Stimulated activated CD4-positive, alpha-beta T cell treated with anti-CD3 and anti-CD28 coated beads, TNF-alpha, amount 100 ng/mL, for 48 hours (primary cell): ENCODE measurements around the gene YWHAG.
A peak's percentile ranks its signal among the peaks of the same experiment; 100 is the strongest.
"Not testable (repeated sequence)": the region's sequence is repeated elsewhere in the genome, so short reads cannot be mapped to it uniquely, and the experiment has no call there.

Source experiments
- DNase-seq, 3 donors: peaks; one replicate each; pipeline ENCODE4 v3.0.0-alpha.2; 2020; ENCODE audit warnings: low read depth in 3 of 3

Gene YWHAG

DNA sequence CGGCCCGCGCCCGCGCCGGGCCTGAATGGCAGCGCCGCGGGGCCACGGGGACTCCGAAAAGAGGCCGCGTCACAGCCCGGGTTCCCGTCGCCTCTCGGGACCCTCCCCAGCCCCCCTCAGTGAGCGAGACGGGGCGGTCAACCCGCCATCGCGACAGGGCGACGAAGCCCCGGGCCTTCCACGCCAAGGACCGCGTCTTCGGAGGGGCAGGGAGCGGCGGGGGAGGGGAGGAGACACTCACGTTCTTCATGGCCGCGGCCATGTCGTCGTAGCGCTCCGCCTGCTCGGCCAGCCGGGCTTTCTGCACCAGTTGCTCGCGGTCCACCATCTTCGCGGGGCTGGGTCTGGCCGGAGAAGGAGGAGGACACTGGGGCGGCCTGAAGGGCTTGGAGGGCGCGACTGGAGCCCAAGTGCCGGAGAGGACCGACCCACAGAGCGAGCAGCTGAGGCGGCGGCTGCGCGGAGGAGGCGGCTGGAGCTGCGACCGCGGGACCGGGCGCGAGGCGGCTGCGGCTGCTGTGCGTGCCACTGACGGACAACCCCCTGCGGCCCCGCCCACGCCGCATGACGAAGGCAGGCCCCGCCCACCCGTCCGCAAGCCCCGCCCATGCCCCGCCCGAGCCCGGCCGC is at the start of gene YWHAG:
Gene YWHAG (minus strand): TSS at position 511 of the 630 bp plus-strand sequence. CDS start 183 bp downstream, at position 328.
- DNase-seq: peak; percentile 80 to 82 (median 81)

DNA sequence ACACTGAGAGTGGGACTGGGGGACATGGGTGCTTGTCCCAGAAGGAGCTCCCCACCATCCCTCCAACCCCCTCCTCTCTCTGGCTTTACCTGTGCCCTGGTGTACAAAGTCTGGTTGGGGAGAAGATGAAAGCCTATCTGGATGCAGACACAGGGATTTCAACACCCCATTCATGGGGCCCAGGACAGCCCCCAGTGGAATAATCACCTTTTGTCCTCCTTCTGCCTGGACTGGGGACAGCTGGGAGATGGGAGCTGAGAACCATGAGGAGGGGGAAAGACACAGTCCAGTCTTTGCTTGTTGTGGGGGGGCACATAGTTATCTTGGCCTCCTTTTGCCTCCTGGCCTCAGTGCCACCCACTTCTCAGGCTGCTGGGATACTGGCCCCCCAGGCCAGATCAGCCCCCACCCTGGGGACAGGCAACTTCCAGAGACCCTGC is 49.4 kb upstream of the YWHAG start:
- no peak for DNase-seq

DNA sequence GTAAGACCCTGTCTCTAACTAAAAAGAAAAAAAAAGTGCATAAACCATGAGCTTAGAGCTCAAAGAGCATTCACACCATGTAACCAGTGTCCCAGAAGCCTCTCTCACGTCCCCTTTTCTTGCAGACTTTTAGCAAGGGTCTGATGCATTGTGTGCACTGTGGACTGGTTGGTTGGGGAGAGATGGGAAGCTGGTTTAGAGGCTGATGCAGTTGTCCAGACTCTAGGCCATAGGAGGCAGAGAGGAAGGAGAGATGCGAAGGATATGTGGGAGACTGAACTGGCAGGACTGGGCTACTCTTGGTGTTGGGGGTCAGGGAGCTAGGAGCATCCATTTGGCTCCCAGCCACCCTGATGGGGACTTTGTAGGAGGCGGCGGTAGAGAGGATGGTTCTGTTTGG is 48.9 kb upstream of the YWHAG start:
- no peak for DNase-seq

DNA sequence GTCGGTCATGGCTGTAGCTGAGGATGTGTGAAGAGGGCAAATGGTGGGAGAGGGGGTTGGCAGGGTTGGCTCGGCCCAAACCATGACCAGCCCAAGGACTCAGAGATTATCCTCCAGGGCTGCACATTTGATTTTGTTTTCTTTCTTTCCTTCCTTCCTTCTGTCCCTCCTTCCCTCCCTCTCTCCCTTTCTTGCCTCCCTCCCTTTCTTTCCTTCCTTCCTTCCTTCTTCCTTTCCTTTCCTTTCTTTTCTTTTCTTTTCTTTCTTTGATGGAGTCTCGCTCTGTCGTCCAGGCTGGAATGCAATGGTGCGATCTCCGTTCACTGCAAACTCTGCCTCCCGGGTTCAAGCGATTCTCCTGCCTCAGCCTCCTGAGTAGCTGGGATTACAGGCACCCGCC is 46.9 kb upstream of the YWHAG start:
- no peak for DNase-seq

GRCh38 chr7:76403780-76404494 is 45.1 kb upstream of the YWHAG start:
- DNase-seq: no peak

DNA sequence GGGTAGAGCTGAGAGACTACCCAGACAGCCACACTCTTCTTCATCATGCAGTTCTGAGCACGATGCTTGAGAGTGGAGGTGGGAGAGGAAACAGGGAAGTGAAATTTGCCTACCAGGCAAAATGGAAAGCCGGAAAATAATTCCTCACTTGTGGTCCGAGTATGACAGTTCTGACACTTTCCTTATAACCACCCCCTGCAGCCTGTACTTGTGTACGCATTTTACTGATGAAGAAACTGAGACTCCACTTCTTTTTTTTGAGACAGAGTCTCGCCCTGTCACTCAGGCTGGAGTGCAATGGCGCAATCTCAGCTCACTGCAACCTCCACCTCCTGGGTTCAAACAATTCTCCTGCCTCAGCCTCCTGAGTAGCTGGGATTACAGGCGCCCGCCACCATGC is 44.3 kb upstream of the YWHAG start:
- DNase-seq: not testable (repeated sequence)

DNA sequence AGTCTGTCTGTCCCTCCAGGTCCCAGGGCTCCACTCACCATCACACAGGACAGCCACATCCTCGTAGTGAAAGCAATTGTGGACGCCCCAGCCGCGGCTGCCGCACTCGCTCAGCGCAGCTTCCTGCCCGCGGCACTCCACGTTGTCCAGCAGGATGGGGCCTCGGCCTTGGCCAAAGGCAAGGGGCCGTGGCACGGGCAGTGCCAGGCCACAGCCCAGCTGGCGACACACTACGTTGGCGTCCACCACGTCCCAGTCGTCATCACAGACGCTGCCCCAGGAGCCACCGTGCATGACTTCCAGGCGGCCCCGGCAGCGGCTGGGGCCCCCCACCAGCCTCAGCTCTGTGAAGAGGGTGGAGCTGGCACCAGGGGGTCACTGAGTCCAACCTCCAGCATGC is 41.5 kb upstream of the YWHAG start:
- no peak for DNase-seq

GRCh38 chr7:76397409-76398183 is 38.8 kb upstream of the YWHAG start:
- peak; percentile 71 to 90 (median 75) for DNase-seq

- DNase-seq: no peak
Observed at GRCh38 chr7:76396864-76397263, 38.1 kb upstream of the YWHAG start.

DNA sequence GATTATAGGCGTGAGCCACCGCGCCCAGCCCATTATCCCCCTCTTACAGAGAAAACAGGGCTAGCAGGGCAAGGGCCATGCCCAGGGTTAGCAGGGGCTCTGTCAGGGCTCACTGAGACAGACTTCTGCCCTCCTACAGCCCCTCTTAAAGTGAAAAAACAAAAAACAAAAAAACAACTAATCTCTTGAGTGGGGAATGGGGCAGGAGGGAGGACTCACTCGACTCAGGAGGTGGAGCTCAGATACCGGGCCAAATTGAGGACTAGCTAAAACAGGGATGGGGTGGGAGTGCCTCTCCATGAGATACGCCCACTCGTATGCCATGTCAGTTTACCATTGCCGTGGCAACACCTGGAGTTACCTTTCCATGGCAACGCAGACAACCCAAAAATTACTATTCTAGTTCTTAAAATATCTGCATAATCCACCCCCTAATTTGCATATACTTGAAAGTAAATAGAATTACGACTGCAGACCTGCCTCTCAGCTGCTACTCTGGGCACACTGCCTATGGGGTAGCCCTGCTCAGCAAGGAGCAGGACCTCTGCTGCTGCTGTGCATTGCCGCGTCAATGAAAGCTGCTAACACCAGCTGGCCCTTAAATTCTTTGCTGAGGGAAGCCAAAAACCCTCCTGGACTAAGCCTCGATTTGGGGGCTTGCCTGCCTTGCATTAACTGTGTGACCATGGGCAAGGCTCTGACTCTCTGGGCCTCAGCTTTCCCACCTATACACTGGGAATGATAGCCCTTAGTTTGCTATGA is 37.4 kb upstream of the YWHAG start:
- DNase-seq: no peak

DNA sequence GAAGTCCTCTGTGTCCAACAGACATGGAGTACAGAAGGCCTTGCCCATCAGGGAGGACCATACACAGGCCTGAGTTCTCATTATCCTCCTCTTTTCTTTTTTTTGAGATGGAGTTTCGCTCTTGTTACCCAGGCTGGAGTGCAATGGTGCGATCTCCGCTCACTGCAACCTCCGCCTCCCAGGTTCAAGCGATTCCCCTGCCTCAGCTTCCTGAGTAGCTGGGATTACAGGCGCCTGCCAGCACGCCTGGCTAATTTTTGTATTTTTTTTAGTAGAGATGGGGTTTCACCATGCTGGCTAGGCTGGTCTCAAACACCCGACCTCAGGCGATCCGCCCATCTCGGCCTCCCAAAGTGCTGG is 36.8 kb upstream of the YWHAG start:
- DNase-seq: not testable (repeated sequence)

- no peak for DNase-seq
Observed at GRCh38 chr7:76394957-76395356, 36.2 kb upstream of the YWHAG start.

DNA sequence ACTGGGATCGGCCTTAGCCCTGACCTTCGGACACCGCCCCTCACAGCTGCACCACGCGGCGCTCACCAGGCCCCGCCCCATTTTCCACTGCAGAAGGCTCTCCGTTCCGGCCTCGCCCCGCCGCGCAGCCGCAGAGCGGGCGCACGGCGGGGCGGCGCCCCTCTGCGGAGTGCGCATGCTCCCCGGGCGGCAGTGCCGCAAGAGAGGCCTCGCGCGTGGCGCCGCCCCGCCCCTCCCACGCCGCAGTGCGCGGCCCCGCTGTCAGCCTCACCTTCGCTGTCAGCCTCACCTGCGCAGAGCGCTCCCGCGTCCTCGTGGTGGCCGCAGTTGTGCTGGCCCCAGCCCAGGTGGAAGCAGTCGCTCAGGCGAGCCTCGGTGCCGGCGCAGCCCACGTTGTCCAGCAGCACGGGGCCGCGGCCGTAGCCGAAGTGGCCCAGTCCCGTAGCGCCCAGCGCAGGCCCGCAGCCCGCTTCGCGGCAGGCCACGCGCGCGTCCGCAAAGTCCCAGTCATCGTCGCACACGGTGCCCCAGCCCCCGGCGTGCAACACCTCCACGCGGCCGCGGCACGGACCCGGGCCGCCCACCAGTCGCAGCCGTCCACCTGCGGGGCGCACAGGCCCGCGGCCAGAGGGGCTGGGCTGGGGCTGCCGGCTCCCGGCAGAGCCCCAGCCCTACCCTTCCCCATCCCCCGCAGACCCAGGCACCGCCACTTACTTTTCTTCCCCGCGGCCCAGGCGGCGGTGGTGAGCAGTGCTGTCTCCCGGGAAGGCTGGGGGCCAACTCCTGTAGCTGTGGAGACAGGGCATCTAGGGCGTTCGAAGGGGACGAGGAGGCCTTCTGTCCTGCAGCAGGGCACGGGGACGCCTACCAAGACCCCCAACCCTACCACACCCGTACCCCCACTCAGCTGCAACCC is 34.6 kb upstream of the YWHAG start:
- DNase-seq: peak; percentile 79 to 95 (median 79)

DNA sequence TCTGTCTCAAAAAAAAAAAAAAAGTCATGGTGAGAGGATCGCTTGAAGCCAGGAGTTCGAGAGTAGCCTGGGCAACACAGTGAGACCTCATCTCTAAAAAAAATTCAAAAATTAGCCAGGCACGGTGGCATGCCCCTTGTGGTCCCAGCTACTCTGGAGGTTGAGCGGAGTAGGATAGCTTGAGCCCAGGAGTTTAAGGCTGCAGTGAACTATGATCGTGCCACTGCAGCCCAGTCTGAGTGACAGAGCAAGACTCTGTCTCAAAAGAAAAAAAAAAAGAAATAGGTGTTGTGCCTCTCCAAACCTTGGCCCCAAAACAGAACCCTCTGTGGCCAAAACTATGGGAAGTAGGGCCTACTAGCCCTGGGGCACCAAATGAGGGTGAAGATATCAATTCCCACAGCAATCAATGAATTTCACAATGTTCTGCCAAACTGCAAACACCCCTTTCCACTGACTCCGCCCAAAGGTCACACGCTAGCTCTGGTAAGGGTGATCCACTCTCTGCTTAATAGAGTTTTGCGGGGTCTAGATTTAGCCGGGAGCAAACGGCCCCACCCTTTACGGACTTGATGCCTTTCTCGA is 33.8 kb upstream of the YWHAG start:
- DNase-seq: no peak

GRCh38 chr7:76390092-76390491 is 31.3 kb upstream of the YWHAG start:
- no peak for DNase-seq

DNA sequence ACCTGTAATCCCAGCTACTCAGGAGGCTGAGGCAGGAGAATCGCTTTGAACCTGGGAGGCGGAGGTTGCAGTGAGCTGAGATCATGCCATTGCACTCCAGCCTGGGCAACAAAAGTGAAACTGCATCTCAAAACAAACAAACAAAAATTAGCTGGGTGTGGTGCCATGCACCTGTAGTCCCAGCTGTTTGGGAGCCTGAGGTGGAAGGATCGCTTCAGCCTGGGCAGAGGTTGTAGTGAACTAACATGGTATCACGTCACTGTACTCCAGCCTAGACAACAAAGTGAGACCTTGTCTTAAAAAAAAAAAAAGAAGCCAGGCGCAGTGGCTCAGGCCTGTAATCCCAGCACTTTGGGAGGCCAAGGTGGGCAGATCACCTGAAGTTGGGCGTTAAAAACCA is 29.0 kb upstream of the YWHAG start:
- DNase-seq: not testable (repeated sequence)

DNA sequence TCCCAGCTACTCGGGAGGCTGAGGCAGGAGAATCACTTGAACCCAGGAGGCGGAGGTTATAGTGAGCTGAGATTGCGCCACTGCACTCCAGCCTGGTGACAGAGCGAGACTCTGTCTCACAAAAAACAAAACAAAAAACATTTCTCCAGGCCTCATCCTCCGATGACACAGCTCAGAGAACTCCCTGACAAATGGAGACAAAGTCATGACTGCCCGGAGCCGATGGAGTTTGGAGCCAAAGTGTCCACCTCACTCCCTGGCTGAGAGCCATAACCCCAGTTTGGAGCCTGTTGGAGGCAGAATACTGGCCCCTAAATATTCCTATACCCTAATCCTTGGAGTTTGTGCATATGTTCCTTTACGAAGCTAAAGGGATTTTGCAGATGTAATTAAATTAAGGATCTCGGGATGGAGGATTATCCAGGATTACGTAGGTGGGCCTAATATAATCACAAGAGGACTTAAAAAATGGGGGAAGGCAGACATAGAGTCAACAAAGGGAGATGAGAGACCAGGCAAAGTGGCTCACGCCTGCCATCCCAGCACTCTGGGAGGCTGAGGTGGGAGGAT is 28.0 kb upstream of the YWHAG start:
- no peak for DNase-seq

GRCh38 chr7:76383089-76383944 is 24.5 kb upstream of the YWHAG start:
- no peak for DNase-seq

DNA sequence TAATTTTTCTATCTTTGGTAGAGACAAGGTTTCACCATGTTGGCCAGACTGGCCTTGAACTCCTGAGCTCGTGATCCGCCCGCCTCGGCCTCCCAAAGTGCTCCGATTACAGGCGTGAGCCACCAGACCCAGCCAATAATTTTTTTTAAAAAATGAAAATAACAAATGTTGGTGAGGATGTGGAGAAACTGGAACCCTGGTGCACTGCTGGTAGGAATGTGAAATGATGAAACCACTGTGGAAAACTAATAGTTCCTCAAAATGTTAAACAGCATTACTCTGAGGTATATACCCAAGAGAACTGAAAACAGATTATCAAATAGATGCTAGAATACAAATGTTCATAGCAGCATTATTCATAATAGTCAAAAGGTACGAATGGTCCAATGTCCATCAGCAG is 23.0 kb upstream of the YWHAG start:
- no peak for DNase-seq
